ENCODE measurements around the gene LHPP.

DNA sequence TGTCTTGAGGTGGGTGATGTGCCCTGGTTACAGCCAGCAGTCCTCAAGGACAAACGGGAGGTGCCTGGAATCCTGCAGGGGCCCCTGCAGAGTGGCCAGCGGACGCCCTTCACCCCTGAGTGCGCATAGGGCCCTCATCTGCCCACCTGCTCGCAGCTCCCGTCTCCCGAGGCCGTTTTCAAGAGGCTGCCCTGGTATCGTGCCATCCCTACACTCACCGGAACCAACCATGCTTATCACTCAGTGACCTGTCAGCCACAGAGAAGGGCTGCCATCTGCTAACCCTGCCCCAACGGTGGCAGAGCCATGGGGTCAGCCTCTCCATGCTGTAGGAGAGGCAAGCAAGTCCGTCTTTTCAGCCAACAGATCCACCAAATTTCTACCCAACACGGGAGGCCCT lies 160.5 kb downstream of the LHPP start:
- TF ChIP-seq EZH2 (IDR thresholded peaks at IDR 0.05; ENCODE audit: insufficient read depth, poor library complexity, severe bottlenecking), result no peak
- TF ChIP-seq EZH2phosphoT487 (IDR thresholded peaks at IDR 0.05; ENCODE audit: insufficient read depth, low read depth), result no peak

Data from GM23248 (cell line).